Panc1 (cell line): Measurements from ENCODE around the gene RALGPS1. TPM values are rescaled to one million over a fixed set of nuclear protein-coding genes. Genes with fewer than 3 reads are reported as not detected.

Source experiments
- ATAC-seq: fragments of 200-7000 bp; cut with Tn5 transposase; 2 replicates; pipeline ENCODE4 v1.9.1; 2020; ENCODE audit warnings: mild to moderate bottlenecking, moderate library complexity
- BruUV-seq: library from RNA; stranded (reverse); fragments of 400-500 nt; replicated peaks from 2 replicates; lab custom pipeline; 2021; lab: Mats Ljungman, UMichigan
- CTCF ChIA-PET: fragments of 300-600 bp; sonication (Branson Sonifier 250); formaldehyde crosslinking; loops from one replicate; lab custom pipeline; 2022; ENCODE audit warnings: antibody characterized with exemption; lab: Charles Lee
- POLR2A ChIA-PET: fragments of 300-600 bp; sonication (Branson Sonifier 250); formaldehyde crosslinking; loops from one replicate; lab custom pipeline; 2022; ENCODE audit warnings: antibody characterized with exemption; lab: Charles Lee
- DNase-seq: peaks from one replicate; pipeline ENCODE4 v3.0.0-alpha.2; 2010; ENCODE audit warnings: low read depth, low spot score
- H3K27ac ChIP-seq: 2 replicates; pipeline ENCODE4 v1.5.1; 2011; ENCODE audit warnings: mild to moderate bottlenecking, low read length, inconsistent platforms
- H3K27me3 ChIP-seq: fragments of 200-500 bp; sonication (Bioruptor generic); 2 replicates; pipeline ENCODE4 v1.6.0; 2014; ENCODE audit warnings: low read length, inconsistent platforms; ENCODE audit not compliant: control insufficient read depth, insufficient read depth
- H3K36me3 ChIP-seq: fragments of 200-500 bp; sonication (Bioruptor generic); 2 replicates; pipeline ENCODE4 v1.5.1; 2014; ENCODE audit warnings: inconsistent platforms, mild to moderate bottlenecking, low read length, moderate library complexity; ENCODE audit not compliant: control insufficient read depth, insufficient read depth
- H3K4me1 ChIP-seq: 2 replicates; pipeline ENCODE4 v1.5.1; 2011; ENCODE audit warnings: inconsistent platforms, mild to moderate bottlenecking, low read length, moderate library complexity; ENCODE audit not compliant: control insufficient read depth, insufficient read depth
- H3K4me3 ChIP-seq, 2 experiments: 2 replicates each; pipeline ENCODE4 v1.5.1; 2011 to 2012; ENCODE audit warnings: low read depth in 2 of 2, low read length in 2 of 2, mild to moderate bottlenecking in 2 of 2, inconsistent platforms in 1 of 2, moderate library complexity in 1 of 2
- H3K9me3 ChIP-seq: fragments of 200-500 bp; sonication (Bioruptor generic); 2 replicates; pipeline ENCODE4 v1.5.1; 2014; ENCODE audit warnings: low read depth, mild to moderate bottlenecking, inconsistent platforms, low read length, moderate library complexity; ENCODE audit not compliant: control insufficient read depth, insufficient read depth
- CTCF ChIP-seq: fragments of 450-650 bp; IDR thresholded peaks from 2 replicates; pipeline ENCODE4 v1.5.1; 2017; ENCODE audit warnings: mild to moderate bottlenecking
- POLR2AphosphoS5 ChIP-seq: IDR thresholded peaks from 2 replicates; pipeline ENCODE4 v1.6.1; 2012; ENCODE audit warnings: mild to moderate bottlenecking, low read depth, low read length, moderate library complexity
- SIN3A ChIP-seq: IDR thresholded peaks from 2 replicates; pipeline ENCODE4 v1.6.1; 2012; ENCODE audit warnings: low read depth, mild to moderate bottlenecking, low read length, moderate library complexity, borderline replicate concordance; ENCODE audit not compliant: insufficient read depth
- TCF7L2 ChIP-seq: IDR thresholded peaks from 2 replicates; pipeline ENCODE4 v1.6.1; 2011; ENCODE audit warnings: mild to moderate bottlenecking, low read depth, low read length, inconsistent platforms
- in situ Hi-C: cut with HindIII; loops from 2 replicates; pipeline ENCODE4 v1.10.0; 2016; ENCODE audit warnings: low sequenced_read_pairs, low pct_unique_long_range_greater_than_20kb
- intact Hi-C: fragments of 100-400 bp; cut with micrococcal nuclease; formaldehyde crosslinking; loops from one replicate; pipeline ENCODE4 v1.10.0; 2022; ENCODE audit not compliant: unreplicated experiment
- total RNA-seq: library from RNA; stranded (reverse); gene quantifications from one replicate; pipeline ENCODE4 v1.2.1, GENCODE V29; 2021; ENCODE audit not compliant: unreplicated experiment
- TF ChIP-seq, protein P1 (sequence below), 2 experiments: IDR thresholded peaks; 2 replicates each; pipeline ENCODE4 v1.6.1; 2011 to 2012; ENCODE audit warnings: low read depth in 2 of 2, control low read depth in 1 of 2, low read length in 1 of 2, mild to moderate bottlenecking in 1 of 2, moderate library complexity in 1 of 2; ENCODE audit not compliant: insufficient read depth in 1 of 2

The RALGPS1 gene
- total RNA-seq, 1 experiment from 2014 or later, result 7.2 TPM

GRCh38 chr9:127107929-127108876, 193.6 kb downstream of the RALGPS1 start:
- intact Hi-C loops, result no loop called here
- POLR2A ChIA-PET, result no interaction called here
- CTCF ChIA-PET, result no interaction called here

DNA sequence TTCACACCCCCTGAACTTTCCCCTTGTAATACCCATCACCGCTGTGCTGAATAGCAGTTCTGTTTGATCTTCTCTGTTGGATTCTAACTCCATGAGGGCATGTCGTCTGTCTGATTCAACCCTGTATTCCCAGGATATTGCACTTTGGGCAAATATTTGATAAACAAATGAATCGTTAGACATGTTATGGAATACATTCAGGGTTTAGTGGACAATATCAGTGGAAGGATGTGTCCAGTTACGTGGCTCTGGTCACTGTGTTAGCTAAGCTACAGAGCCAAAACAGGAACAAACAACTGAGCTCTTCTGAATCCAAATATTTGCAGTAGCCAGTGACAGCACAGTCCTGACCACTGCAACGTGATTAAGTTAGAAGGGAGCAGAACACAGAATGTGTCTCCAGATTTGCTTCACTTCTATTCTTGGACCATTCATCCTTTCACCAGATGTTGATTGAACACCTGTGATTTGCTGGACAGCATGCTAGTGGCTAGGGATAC, 194.7 kb downstream of the RALGPS1 start:
- no peak for DNase-seq
- Histone ChIP-seq H3K4me1 (no peaks in the 10 kb centered on the region; the same call in 1 of the 2 replicates), H3K27me3 (no peaks in the 10 kb centered on the region), H3K4me3 (no peak overlapping the region), H3K9me3 (no peaks in the 10 kb centered on the region), H3K27ac (no peak overlapping the region), H3K36me3 (no peaks in the 10 kb centered on the region)
- ChIA-PET POLR2A (no interaction called here), CTCF (no interaction called here)
- intact Hi-C loops, result no loop called here
- TF ChIP-seq POLR2AphosphoS5 (no peak), SIN3A (no peak), TCF7L2 (no peak), CTCF (no peak)
- TF ChIP-seq, protein P1, sequence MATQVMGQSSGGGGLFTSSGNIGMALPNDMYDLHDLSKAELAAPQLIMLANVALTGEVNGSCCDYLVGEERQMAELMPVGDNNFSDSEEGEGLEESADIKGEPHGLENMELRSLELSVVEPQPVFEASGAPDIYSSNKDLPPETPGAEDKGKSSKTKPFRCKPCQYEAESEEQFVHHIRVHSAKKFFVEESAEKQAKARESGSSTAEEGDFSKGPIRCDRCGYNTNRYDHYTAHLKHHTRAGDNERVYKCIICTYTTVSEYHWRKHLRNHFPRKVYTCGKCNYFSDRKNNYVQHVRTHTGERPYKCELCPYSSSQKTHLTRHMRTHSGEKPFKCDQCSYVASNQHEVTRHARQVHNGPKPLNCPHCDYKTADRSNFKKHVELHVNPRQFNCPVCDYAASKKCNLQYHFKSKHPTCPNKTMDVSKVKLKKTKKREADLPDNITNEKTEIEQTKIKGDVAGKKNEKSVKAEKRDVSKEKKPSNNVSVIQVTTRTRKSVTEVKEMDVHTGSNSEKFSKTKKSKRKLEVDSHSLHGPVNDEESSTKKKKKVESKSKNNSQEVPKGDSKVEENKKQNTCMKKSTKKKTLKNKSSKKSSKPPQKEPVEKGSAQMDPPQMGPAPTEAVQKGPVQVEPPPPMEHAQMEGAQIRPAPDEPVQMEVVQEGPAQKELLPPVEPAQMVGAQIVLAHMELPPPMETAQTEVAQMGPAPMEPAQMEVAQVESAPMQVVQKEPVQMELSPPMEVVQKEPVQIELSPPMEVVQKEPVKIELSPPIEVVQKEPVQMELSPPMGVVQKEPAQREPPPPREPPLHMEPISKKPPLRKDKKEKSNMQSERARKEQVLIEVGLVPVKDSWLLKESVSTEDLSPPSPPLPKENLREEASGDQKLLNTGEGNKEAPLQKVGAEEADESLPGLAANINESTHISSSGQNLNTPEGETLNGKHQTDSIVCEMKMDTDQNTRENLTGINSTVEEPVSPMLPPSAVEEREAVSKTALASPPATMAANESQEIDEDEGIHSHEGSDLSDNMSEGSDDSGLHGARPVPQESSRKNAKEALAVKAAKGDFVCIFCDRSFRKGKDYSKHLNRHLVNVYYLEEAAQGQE (IDR thresholded peaks at IDR 0.05; ENCODE audit: insufficient read depth in 1 of 2, low read depth in 2 of 2, low read length in 1 of 2), result no peak
- no peak for ATAC-seq
- no TSS peak for BruUV-seq
- in situ Hi-C loops, result no loop called here

More at GRCh38 chr9:127107929-127108876, 193.6 kb downstream of the RALGPS1 start:
- Histone ChIP-seq H3K36me3 (no peaks in the 10 kb centered on the region), H3K4me3 (no peak overlapping the region), H3K4me1 (no peaks in the 10 kb centered on the region; the same call in 1 of the 2 replicates), H3K27ac (no peak overlapping the region), H3K27me3 (no peaks in the 10 kb centered on the region), H3K9me3 (no peaks in the 10 kb centered on the region)
- no TSS peak for BruUV-seq
- ATAC-seq, result no peak
- no peak for DNase-seq
- TF ChIP-seq TCF7L2 (no peak), POLR2AphosphoS5 (no peak), SIN3A (no peak), CTCF (no peak)
- in situ Hi-C loops, result no loop called here
